GM19043 (cell line): Measurements from ENCODE around the gene CDK16.

Source experiments
- ATAC-seq: cut with Tn5 transposase; IDR thresholded peaks from one replicate; pipeline ENCODE4 v1.9.1; 2021; ENCODE audit warnings: low read depth; ENCODE audit not compliant: unreplicated experiment

CDK16 gene

DNA sequence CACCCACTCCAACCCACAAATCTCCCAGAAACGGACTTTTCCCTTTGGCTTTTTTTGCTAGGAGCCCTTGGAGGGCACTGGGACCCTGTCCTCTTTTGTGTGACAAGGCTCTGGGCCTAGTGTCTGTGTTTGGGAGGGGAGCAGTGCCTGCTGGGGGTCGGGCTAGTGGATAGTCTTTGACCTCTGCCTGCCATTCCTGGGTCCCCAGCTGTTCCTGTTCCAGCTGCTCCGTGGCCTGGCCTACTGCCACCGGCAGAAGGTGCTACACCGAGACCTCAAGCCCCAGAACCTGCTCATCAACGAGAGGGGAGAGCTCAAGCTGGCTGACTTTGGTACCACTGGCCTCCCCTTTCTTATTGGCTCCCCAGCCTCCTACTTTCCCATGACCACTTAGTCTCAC, 7.6 kb downstream of the CDK16 start:
- no peak for ATAC-seq

DNA sequence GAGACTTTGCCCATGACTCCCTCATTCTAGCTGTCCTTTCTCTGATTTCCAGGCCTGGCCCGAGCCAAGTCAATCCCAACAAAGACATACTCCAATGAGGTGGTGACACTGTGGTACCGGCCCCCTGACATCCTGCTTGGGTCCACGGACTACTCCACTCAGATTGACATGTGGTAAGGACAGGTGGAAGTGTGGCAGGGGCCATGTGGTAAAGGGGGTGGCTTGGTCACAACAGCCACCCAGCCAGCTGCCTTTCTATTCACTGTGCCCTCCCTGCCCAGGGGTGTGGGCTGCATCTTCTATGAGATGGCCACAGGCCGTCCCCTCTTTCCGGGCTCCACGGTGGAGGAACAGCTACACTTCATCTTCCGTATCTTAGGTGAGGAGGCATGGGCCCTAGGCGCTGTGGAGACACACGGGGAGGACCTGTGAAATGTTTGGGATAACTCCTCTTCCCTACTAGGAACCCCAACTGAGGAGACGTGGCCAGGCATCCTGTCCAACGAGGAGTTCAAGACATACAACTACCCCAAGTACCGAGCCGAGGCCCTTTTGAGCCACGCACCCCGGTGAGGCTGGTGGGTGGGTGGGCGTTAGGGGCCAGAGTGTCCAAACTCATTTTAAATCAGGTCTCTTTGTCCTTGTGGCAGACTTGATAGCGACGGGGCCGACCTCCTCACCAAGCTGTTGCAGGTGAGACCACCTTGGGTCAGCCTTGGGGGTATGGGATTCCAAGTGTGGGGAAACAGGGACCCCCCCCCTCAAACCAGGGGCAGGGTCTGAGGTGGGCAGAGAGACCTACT, 8.3 kb downstream of the CDK16 start:
- no peak for ATAC-seq

DNA sequence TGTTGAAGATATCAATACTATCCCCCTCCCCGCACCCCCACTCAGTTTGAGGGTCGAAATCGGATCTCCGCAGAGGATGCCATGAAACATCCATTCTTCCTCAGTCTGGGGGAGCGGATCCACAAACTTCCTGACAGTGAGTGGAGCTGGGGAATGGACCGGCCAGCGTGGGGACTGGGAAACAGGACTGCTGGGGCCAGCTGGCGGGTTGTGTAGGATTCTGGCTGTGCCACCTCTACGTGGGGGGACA, 8.8 kb downstream of the CDK16 start:
- no peak for ATAC-seq

DNA sequence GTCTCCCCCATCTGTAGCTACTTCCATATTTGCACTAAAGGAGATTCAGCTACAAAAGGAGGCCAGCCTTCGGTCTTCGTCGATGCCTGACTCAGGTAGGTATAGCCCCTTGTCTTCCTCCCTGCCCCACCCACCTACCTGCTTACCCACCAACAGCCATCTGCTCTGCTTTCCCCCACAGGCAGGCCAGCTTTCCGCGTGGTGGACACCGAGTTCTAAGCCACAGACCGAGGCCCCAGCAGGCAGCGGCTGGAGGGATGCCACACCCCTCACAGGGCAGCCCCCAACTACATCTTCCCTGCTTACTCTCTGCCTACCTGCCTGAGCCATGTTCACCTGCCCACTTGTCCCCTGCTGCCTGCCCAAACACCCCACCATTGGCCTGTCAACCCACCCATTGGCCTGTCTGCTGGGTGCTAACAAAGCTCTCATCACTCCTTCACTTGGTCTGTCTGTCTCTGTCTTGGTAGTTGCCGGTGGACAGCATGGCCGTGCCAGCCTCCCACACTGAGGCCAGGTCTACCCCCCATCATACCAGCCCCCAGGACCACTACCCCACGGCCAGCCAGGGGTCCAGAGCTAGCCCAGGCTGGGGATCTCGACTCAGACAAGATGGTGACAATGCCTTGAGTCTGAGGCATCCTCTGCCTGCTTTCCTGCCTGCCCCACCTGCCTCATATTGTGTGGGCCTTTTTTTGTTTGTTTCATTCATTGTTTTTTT, 10.2 kb downstream of the CDK16 start:
- ATAC-seq, result no peak

DNA sequence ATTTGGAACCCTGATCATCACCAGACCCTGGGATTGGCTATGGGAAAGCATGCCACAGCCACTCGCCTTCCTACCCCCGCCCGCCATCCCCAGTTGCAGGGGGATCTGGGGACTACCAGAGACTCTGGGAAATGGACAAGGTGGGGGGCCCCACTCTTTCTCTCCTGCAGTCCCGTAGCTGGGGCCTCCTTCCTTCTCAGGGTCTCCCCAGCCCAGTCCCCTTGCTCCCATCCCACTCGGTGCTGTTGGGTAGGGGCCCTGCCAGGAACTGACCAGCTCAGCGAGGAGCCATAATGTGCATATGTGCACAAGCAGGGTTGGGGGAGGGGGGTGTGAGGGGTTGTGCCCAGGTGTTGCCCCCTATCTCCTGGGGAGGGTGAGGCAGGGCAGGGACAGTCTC, 10.9 kb downstream of the CDK16 start:
- no peak for ATAC-seq

DNA sequence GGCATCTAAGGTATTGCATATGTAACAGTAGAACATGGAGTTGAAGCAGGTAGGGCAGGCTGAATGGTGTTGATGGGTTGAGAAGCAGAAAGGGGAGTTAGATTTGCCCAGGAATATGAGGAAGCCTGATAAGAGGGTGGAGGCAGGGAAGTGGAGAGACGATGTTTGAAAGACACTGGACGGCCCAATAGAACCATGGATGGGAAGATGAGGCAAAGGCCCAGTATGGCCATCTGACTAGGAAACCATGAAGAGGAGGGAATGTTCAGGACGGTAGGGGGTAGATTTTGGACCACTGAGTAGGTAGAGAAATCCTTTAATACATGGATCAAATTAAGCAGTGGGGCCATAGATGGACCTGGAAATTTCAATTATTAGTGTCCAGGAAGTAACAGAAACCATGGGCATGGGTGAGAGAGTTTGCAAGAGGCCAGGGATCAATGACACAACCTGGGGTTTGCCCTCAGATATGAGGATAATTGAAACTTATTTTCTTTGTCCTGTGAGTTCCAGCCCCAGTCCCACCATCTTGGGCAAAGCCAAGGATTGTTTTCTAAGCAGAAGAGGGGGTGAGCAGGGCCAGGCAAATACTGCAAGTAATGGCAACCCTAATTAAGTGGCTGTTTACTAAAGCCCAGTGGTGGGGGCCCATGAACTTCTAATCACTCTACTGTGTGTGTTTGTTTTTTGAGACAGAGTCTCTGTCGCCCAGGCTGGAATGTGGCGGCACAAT, 11.8 kb downstream of the CDK16 start:
- ATAC-seq, result no peak

DNA sequence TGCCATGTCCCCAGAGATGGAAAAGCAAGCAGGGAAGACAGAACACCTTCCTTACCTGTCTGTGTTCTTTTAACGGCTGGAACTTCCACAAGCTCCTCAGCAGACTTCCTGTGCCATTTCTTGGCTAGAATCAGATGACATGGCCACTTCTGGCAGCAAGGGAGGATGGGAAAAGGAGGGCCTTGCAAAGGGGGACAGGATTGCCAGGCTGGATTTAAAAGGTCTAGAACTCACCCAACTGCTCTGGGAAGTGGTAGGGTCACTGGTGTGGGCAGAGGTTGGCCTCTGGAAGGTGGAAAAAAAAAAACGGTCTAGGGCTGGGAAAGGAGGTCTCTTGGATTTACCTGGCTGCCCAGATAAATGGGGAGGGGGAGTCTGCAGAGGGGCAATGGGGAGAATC, 12.7 kb downstream of the CDK16 start:
- no peak for ATAC-seq

DNA sequence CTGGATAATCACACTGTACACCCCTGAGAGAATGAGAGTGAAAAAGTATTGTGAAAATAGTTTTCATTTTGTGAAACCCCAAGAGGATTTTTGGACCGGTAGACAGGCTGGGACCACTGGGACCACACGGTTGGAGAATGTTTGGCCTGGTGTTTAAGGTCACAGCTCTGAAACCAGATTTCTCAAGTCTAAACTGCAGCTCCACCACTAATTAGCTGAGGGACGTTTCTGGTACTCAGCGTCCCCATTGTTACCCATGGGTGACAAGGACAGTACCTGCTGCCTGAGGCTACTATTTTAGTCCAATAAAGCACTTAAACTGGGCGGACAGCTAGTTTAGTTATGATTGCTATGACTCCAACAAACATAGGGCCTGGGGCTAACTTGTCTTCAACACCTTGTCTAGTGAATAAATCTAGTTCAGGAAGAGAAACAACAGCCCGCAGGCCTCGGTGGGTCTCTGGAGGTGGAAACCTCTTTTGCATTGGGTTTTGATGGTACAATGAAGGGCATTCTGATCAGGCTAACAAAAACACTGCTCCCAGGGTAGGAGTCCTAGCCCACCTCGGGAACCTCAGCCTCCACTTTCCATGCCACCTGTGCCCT, 13.8 kb downstream of the CDK16 start:
- ATAC-seq, result no peak

DNA sequence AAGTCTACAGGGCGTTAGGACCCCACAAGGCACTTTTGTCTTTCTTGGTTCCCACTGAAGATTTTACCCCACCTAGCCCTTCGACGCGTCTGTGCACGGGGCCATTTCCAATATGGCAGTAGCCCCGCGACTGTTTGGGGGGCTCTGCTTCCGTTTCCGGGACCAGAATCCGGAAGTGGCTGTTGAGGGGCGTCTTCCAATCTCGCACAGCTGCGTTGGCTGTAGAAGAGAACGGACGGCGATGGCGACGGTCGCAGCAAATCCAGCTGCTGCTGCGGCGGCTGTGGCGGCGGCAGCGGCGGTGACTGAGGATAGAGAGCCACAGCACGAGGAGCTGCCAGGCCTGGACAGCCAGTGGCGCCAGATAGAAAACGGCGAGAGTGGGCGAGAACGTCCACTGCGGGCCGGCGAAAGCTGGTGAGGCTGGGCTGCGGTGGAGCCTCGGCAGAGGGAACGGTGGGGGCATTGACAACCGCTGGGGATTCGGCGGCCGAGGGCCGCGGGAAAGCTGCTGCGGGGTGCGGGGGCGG, 14.4 kb downstream of the CDK16 start, which contains the start of gene USP11:
Gene USP11 (plus strand): TSS at position 207 of the 530 bp plus-strand sequence. CDS start 35 bp downstream, at position 242.
- no peak for ATAC-seq

DNA sequence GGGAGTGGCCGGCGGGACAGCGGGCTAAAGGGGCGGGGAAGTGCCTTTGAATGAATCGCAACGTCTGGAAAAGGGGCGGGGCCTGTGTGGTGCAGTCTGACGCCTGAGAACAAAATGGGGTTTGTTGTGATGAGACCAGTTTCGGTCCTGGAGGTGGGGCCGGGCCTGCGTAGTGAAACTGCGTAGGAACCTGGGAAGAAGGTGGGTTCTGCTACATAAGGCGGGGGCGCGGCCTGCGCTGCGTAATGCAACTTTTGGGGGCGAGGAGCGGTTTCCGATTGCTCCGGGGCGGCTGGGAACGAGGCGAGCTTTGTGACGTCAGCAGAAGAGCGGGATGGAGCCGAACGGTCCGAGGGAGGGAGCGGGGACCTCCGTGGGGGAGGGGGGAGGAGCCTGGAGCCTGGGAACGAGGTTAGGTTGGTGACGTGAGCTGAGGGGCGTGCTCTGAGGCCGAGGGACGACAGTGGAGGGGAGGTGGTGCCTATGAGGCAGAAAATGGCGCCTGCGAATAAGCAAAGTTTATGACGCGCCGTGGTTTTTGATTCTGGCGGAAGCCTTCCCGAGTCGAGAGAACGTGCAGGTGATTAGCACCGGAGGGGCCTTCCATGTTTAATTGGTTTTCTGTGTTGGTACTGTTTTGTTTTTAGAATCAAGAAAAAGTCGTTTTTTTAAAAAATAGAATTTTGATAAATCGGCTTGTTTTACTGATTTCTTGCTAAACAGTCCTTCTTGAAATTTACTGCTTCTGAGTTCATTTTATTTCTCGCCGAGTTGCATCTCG, 15.0 kb downstream of the CDK16 start:
- ATAC-seq, result peak; percentile 73

DNA sequence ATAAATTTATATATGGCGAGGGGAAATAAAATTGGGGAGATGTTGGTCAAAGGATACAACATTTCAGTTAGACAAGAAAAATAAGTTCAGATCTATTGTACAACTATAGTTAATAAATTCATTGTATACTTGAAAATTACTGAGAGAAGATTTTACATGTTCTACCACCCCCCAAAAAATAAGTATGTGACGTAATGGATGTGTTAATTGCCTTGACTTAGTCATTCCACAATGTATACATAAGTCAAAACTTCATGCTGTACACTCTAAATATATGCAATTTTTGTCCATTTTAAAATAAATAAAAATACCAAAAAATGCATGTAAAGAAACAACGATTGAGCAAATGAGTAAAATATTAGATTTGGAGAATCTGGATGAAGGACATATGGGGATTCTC, 16.1 kb downstream of the CDK16 start:
- ATAC-seq, result no peak

DNA sequence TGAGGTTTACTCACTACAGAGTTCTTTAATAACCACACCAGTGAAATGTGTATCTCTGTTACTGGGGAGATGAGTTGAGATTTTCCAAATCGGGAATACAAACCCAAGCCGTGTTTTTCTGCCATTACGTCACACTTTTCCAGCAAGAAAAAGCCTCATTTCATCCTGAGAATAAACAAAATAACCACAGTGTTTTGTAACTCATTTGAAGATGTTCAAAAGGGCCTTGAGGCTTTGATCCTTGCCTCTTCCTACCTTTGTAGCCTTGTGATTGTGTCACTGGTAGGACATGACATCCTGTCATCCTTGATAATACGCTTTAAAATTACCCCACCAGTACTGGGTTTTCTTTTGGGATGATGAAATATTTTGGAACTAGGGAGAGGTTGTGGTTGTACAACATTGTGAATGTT, 17.2 kb downstream of the CDK16 start:
- ATAC-seq, result no peak

DNA sequence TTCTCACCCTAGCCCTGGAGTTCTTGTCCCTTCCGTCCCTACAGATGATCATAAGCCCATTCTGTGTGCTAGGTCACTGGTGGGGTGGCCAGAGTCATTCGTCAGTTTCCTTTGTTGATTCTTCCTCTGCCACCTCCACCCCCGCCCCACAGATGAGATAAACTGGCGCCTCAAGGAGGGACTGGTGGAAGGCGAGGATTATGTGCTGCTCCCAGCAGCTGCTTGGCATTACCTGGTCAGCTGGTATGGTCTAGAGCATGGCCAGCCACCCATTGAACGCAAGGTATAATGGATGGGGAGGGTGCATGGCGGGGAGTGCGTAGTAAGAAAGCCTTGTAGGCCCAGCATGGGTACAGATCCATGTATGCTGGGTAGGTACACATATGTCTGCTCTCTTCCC, 20.7 kb downstream of the CDK16 start:
- no peak for ATAC-seq

DNA sequence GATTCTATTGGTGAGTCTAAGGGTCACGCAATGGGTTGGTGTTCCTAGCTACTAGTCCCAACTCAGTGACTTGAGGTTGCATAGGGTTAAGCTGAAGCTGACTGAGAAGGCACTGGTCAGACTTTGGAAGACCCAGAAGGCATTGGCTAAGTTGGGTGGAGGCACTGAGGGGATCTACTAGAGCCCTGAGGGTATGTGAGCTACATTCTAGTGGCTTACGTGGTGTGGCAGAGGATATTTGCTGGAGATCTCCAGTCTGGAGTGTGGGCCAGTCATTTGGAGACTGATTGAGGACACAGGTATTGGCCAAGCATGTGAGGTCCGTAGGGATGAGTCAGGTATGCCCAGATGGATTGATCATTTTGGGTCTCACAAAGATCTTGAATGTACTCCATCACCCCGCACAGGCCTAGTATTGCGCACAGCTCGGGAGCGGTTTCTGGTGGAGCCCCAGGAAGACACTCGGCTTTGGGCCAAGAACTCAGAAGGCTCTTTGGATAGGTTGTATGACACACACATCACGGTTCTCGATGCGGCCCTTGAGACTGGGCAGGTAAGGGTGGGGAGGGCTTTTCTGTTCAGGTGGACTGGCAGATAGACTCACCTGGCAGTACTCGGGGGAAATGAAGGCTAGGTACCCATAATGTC, 21.5 kb downstream of the CDK16 start:
- no peak for ATAC-seq

DNA sequence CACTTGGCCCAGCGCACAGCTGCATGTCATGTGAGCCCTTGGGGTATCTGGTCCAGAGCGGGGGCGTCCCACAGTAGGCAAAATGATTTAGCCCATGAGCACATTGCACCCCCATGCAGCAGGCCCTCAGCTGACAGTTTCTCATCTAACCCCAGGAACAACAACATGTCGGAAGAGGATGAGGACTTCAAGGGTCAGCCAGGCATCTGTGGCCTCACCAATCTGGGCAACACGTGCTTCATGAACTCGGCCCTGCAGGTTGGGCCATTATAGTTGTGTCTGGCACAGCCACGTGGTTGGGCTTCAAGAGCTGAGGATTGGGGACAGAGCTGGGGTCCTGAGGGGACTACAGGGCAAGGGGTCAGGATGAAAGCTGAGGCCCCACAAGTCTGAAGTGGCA, 22.1 kb downstream of the CDK16 start:
- ATAC-seq, result no peak

DNA sequence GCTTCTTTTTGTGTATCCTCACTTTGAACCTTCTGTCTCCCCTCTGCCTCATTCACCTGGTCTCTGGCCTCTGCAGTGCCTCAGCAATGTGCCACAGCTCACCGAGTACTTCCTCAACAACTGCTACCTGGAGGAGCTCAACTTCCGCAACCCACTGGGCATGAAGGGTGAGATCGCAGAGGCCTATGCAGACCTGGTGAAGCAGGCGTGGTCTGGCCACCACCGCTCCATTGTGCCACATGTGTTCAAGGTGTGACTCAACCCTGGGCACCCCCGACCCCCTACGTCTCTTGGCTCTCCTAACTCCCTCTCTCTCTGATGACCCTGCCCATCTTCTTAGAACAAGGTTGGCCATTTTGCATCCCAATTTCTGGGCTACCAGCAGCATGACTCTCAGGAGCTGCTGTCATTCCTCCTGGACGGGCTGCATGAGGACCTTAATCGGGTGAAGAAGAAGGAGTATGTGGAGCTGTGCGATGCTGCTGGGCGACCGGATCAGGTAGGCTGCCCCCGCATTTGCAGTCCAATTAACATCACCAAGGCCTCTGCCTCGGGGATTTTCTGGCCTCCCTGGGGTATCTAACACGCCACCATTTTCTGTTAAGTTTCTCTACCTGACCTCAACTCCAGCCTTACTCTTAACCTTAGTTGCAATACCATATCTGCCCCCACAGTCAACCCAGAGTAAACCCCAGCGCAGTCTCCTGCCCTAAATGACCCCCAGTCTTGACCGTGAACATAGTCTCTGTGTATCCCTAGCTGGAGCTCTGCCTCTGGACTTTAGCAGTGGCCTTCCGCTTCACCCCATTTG, 22.9 kb downstream of the CDK16 start:
- no peak for ATAC-seq

DNA sequence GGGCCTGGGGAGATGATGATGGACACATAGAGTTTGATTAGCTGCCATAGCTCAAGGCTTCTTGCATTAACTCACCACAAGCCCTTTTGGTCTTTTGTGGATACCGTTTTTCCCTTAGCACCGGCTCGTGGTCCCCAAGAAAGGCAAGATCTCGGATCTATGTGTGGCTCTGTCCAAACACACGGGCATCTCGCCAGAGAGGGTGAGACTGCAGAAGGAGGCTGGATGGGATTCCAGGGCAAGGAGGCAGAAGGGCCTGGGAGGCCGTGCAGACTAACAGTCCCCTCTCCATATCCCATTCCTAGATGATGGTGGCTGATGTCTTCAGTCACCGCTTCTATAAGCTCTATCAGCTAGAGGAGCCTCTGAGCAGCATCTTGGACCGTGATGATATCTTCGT, 23.8 kb downstream of the CDK16 start:
- ATAC-seq, result no peak

DNA sequence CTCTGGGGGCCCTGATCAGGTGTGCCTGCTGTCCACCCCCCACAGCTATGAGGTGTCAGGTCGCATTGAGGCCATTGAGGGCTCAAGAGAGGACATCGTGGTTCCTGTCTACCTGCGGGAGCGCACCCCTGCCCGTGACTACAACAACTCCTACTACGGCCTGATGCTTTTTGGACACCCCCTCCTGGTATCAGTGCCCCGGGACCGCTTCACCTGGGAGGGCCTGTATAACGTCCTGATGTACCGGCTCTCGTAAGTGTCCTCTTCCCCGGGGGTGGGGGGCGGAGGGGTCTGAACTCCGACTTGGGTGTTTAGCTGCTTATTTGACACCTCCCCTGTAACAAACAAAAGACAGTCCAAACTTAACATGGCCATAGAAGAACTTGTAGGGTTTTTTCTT, 24.9 kb downstream of the CDK16 start:
- ATAC-seq, result no peak

DNA sequence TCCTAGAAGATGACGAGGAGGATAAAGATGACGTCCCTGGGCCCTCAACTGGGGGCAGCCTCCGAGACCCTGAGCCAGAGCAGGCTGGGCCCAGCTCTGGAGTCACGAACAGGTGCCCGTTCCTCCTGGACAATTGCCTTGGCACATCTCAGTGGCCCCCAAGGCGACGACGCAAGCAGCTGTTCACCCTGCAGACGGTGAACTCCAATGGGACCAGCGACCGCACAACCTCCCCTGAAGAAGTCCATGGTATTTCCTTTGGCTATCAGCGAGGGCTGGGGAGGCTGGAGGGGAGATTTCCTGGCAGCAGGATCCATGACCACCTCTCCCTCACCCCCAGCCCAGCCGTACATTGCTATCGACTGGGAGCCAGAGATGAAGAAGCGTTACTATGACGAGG, 26.2 kb downstream of the CDK16 start:
- no peak for ATAC-seq
